Tibial nerve (tissue), 4 donors: ENCODE measurements around the gene IMMP1L. TPM values are rescaled to one million over a fixed set of nuclear protein-coding genes. Genes with fewer than 3 reads are reported as not detected.

Experiments
- DNase-seq, 2 donors: peaks; one replicate each; pipeline ENCODE4 v3.0.0-alpha.2; 2019; ENCODE audit warnings: low spot score in 2 of 2
- H3K27ac ChIP-seq, 4 donors: fragments of 200-600 bp; sonication (generic) in 3 of 4; one replicate each; pipeline ENCODE4 v1.5.1; 2017 to 2019; ENCODE audit warnings: mild to moderate bottlenecking in 1 of 4
- H3K27me3 ChIP-seq, 2 donors: fragments of 200-600 bp; sonication (generic) in 1 of 2; one replicate each; pipeline versions ENCODE4 v1.5.1 to v1.6.0; 2017 to 2019
- H3K36me3 ChIP-seq, 3 donors: fragments of 200-600 bp; sonication (generic); one replicate each; pipeline ENCODE4 v1.5.1; 2018 to 2019
- H3K4me1 ChIP-seq, 4 donors: fragments of 200-600 bp; sonication (generic) in 3 of 4; one replicate each; pipeline ENCODE4 v1.5.1; 2017 to 2019
- H3K4me3 ChIP-seq, 4 donors: fragments of 200-600 bp; sonication (generic) in 3 of 4; one replicate each; pipeline ENCODE4 v1.5.1; 2017 to 2019; ENCODE audit warnings: mild to moderate bottlenecking in 1 of 4, moderate library complexity in 1 of 4
- H3K9me3 ChIP-seq, 4 donors: fragments of 200-600 bp; sonication (generic) in 3 of 4; one replicate each; pipeline ENCODE4 v1.5.1; 2017 to 2019
- CTCF ChIP-seq, 5 experiments: fragments of 200-600 bp in 3 of 5; fragments of 450-650 bp in 2 of 5; sonication (generic) in 3 of 5; IDR thresholded peaks; one replicate each; pipeline ENCODE4 v1.5.1; 2016 to 2019; ENCODE audit warnings: antibody characterized with exemption in 5 of 5, mild to moderate bottlenecking in 3 of 5, moderate library complexity in 2 of 5
- EP300 ChIP-seq, 2 donors: sonication (generic); formaldehyde crosslinking; IDR thresholded peaks; one replicate each; pipeline ENCODE4 v1.6.1; 2017; ENCODE audit warnings: antibody characterized with exemption in 2 of 2, mild to moderate bottlenecking in 1 of 2
- POLR2A ChIP-seq, 2 donors: fragments of 450-650 bp; IDR thresholded peaks; one replicate each; pipeline ENCODE4 v1.6.1; 2017; ENCODE audit warnings: antibody characterized with exemption in 2 of 2, mild to moderate bottlenecking in 2 of 2, moderate library complexity in 2 of 2
- WGBS, 2 donors: methylation state at CpG; one replicate each; pipeline ENCODE4 v1.1.5; 2018; 5-methylcytosine and 5-hydroxymethylcytosine counted together
- total RNA-seq, 4 donors: library from RNA; depleted of rRNA; stranded (reverse); fragments of >200 nt; gene quantifications; one replicate each; pipeline ENCODE4 v1.1.0, GENCODE V29; 2016

Gene IMMP1L
- 100 to 1,000 TPM in 1 of 4 donors, 10 to 100 TPM in 3; 22.5 to 119 (median 37.5) TPM for total RNA-seq

GRCh38 chr11:31509429-31510345 is at the start of gene IMMP1L, which contains the start of gene ELP4:
IMMP1L (minus strand) TSS chr11:31509622; CDS start chr11:31463276, 46,346 bp downstream.
ELP4 (plus strand) TSS chr11:31509767; CDS start chr11:31509785, 18 bp downstream.
- Histone ChIP-seq H3K4me3 (peak within 1 kb of the TSS; percentile 64 to 98 (median 84)), H3K36me3 (no peaks in the 10 kb centered on the region), H3K27me3 (no peaks in the 10 kb centered on the region), H3K9me3 (no peaks in the 10 kb centered on the region), H3K4me1 (peaks cover 0 to 33% (median 7%) of the 10 kb centered on the region in 4 donors), H3K27ac (peak within 1 kb of the TSS; percentile 83 to 89 (median 88))
- WGBS, 2 donors: 1% methylated on average over 40 to 44 of the region's 47 CpGs
- DNase-seq: peak; percentile 95 to 98
- TF ChIP-seq EP300 (IDR thresholded peaks at IDR 0.05) (peak in 1 of 2 donors; percentile 82), CTCF (IDR thresholded peaks at IDR 0.05) (peak in 2 of 5 experiments; percentile 6 to 18), POLR2A (IDR thresholded peaks at IDR 0.05) (peak; percentile 18 to 73)

- H3K4me1 ChIP-seq: peaks cover 0 to 11% (median 0%) of the 10 kb centered on the region in 4 donors
- DNase-seq: no peak
- WGBS, 2 donors: 31 to 41% methylated on average over 2 of the region's 2 CpGs
- no peaks in the 10 kb centered on the region for H3K27me3 ChIP-seq
- TF ChIP-seq POLR2A (IDR thresholded peaks at IDR 0.05): no peak
- no peak for TF ChIP-seq EP300 (IDR thresholded peaks at IDR 0.05)
- no peak for TF ChIP-seq CTCF (IDR thresholded peaks at IDR 0.05)
- H3K4me3 ChIP-seq: no peak overlapping the region
- H3K9me3 ChIP-seq: no peaks in the 10 kb centered on the region
- H3K36me3 ChIP-seq: no peaks in the 10 kb centered on the region
- H3K27ac ChIP-seq: no peak overlapping the region
Observed at GRCh38 chr11:31558001-31558400, 48.6 kb upstream of the IMMP1L start.

GRCh38 chr11:31555938-31556337 is 46.5 kb upstream of the IMMP1L start:
- DNase-seq: no peak
- Histone ChIP-seq H3K9me3 (no peaks in the 10 kb centered on the region), H3K27me3 (no peaks in the 10 kb centered on the region), H3K27ac (no peak overlapping the region), H3K4me3 (no peak overlapping the region), H3K4me1 (peaks cover 0 to 11% (median 0%) of the 10 kb centered on the region in 4 donors), H3K36me3 (no peaks in the 10 kb centered on the region)
- no peak for TF ChIP-seq POLR2A (IDR thresholded peaks at IDR 0.05)
- TF ChIP-seq EP300 (IDR thresholded peaks at IDR 0.05): no peak
- no peak for TF ChIP-seq CTCF (IDR thresholded peaks at IDR 0.05)
- WGBS, 2 donors: 90 to 91% methylated on average over 1 of the region's 1 CpG

- no peak for TF ChIP-seq CTCF (IDR thresholded peaks at IDR 0.05)
- no peak for TF ChIP-seq POLR2A (IDR thresholded peaks at IDR 0.05)
- TF ChIP-seq EP300 (IDR thresholded peaks at IDR 0.05): no peak
- Histone ChIP-seq H3K4me1 (no peaks in the 10 kb centered on the region), H3K27me3 (no peaks in the 10 kb centered on the region), H3K9me3 (no peaks in the 10 kb centered on the region), H3K27ac (no peak overlapping the region), H3K4me3 (no peak overlapping the region), H3K36me3 (peaks cover 0 to 44% (median 7%) of the 10 kb centered on the region in 3 donors)
- no peak for DNase-seq
Observed at GRCh38 chr11:31542862-31543261, 33.4 kb upstream of the IMMP1L start.

GRCh38 chr11:31535479-31535878 is 26.1 kb upstream of the IMMP1L start:
- H3K36me3 ChIP-seq: peaks cover 0 to 23% (median 0%) of the 10 kb centered on the region in 3 donors
- WGBS, 2 donors: 89 to 92% methylated on average over 4 of the region's 4 CpGs
- TF ChIP-seq CTCF (IDR thresholded peaks at IDR 0.05) (no peak), EP300 (IDR thresholded peaks at IDR 0.05) (no peak), POLR2A (IDR thresholded peaks at IDR 0.05) (no peak)
- no peak overlapping the region for H3K4me3 ChIP-seq
- H3K9me3 ChIP-seq: no peaks in the 10 kb centered on the region
- no peak overlapping the region for H3K27ac ChIP-seq
- DNase-seq: no peak
- no peaks in the 10 kb centered on the region for H3K4me1 ChIP-seq
- H3K27me3 ChIP-seq: no peaks in the 10 kb centered on the region
